Astrocyte (in vitro differentiated cells and primary cell): Measurements from ENCODE around the gene CNTN5. TPM values are rescaled to one million over a fixed set of nuclear protein-coding genes. Genes with fewer than 3 reads are reported as not detected.

ENCODE experiments used
- DNase-seq: peaks from one replicate; pipeline ENCODE4 v3.0.0-alpha.2; 2010; ENCODE audit warnings: low read depth
- FAIRE-seq: peaks from 2 replicates; lab custom pipeline; 2011; peaks lifted over from hg19 to GRCh38; lab: Jason Lieb, UNC
- H2AFZ ChIP-seq: 2 replicates; pipeline ENCODE4 v1.6.0; 2012; ENCODE audit warnings: low read depth, low read length, inconsistent platforms
- H3K27ac ChIP-seq: 2 replicates; pipeline ENCODE4 v1.5.1; 2011; ENCODE audit warnings: low read depth, low read length, inconsistent platforms
- H3K27me3 ChIP-seq: 2 replicates; pipeline ENCODE4 v1.6.0; 2011; ENCODE audit warnings: low read length, inconsistent platforms; ENCODE audit not compliant: insufficient read depth
- H3K36me3 ChIP-seq: 2 replicates; pipeline ENCODE4 v1.5.1; 2011; ENCODE audit warnings: low read length, inconsistent platforms; ENCODE audit not compliant: insufficient read depth
- H3K4me1 ChIP-seq: 2 replicates; pipeline ENCODE4 v1.5.1; 2011; ENCODE audit warnings: low read length, inconsistent platforms; ENCODE audit not compliant: insufficient read depth
- H3K4me2 ChIP-seq: 2 replicates; pipeline ENCODE4 v1.6.0; 2012; ENCODE audit warnings: low read length, inconsistent platforms
- H3K4me3 ChIP-seq: 2 replicates; pipeline ENCODE4 v1.5.1; 2011; ENCODE audit warnings: low read depth, mild to moderate bottlenecking, low read length, inconsistent platforms; ENCODE audit not compliant: insufficient read depth
- H3K79me2 ChIP-seq: 2 replicates; pipeline ENCODE4 v1.6.0; 2012; ENCODE audit warnings: mild to moderate bottlenecking, low read length, inconsistent platforms; ENCODE audit not compliant: insufficient read depth
- H3K9ac ChIP-seq: 2 replicates; pipeline ENCODE4 v1.6.0; 2012; ENCODE audit warnings: mild to moderate bottlenecking, low read length, inconsistent platforms
- H3K9me3 ChIP-seq: 2 replicates; pipeline ENCODE4 v1.5.1; 2012; ENCODE audit warnings: low read depth, mild to moderate bottlenecking, low read length, inconsistent platforms; ENCODE audit not compliant: insufficient read depth
- H4K20me1 ChIP-seq: 2 replicates; pipeline ENCODE4 v1.6.0; 2012; ENCODE audit warnings: low read length, inconsistent platforms; ENCODE audit not compliant: insufficient read depth
- H3K27ac Mint-ChIP-seq: one replicate; pipeline ENCODE4 v1.8.0; 2021; ENCODE audit warnings: mild to moderate bottlenecking, mixed read lengths; ENCODE audit not compliant: unreplicated experiment
- H3K27me3 Mint-ChIP-seq: one replicate; pipeline ENCODE4 v1.8.0; 2021; ENCODE audit warnings: low read depth, mixed read lengths; ENCODE audit not compliant: unreplicated experiment
- H3K36me3 Mint-ChIP-seq: one replicate; pipeline ENCODE4 v1.8.0; 2021; ENCODE audit warnings: low read depth, mixed read lengths; ENCODE audit not compliant: unreplicated experiment
- H3K4me1 Mint-ChIP-seq: one replicate; pipeline ENCODE4 v1.8.0; 2021; ENCODE audit warnings: low read depth, mixed read lengths; ENCODE audit not compliant: unreplicated experiment
- H3K4me3 Mint-ChIP-seq: one replicate; pipeline ENCODE4 v1.8.0; 2021; ENCODE audit warnings: mild to moderate bottlenecking, moderate library complexity, mixed read lengths; ENCODE audit not compliant: unreplicated experiment
- H3K9me3 Mint-ChIP-seq: one replicate; pipeline ENCODE4 v1.8.0; 2021; ENCODE audit warnings: mild to moderate bottlenecking, mixed read lengths; ENCODE audit not compliant: unreplicated experiment
- EZH2 ChIP-seq: IDR thresholded peaks from 2 replicates; pipeline ENCODE4 v1.6.1; 2012; ENCODE audit warnings: mild to moderate bottlenecking, low read length, inconsistent platforms; ENCODE audit not compliant: insufficient read depth
- total RNA-seq: library from RNA; stranded (reverse); gene quantifications from 2 replicates; pipeline ENCODE4 v1.2.1, GENCODE V29; 2021
- TF ChIP-seq, protein P1 (sequence below): IDR thresholded peaks from 2 replicates; pipeline ENCODE4 v1.5.1; 2011; ENCODE audit warnings: low read depth, mild to moderate bottlenecking, inconsistent platforms, low read length, moderate library complexity; ENCODE audit not compliant: insufficient read depth

Gene CNTN5
- total RNA-seq, 1 donor from 2014 or later = 1.1 TPM

DNA sequence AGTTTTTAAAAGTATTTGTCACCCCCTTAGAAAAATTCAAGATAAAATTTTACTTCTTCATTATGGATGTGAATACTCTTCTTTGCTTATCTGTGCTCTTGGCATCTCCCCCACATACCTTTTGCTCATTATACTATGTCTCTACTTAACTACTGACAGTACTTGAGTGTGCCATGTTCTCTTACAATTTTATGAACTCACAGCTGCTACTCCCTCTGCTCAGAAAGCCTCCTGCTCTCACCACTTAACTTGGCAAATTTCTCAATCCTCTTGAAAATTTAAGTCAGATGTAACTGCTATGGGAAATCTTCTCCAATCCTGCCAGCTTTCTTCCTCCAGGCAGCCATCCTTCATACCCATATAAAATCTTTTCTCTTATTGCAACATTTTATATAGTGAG, 163.4 kb downstream of the CNTN5 start:
- TF ChIP-seq, protein P1, sequence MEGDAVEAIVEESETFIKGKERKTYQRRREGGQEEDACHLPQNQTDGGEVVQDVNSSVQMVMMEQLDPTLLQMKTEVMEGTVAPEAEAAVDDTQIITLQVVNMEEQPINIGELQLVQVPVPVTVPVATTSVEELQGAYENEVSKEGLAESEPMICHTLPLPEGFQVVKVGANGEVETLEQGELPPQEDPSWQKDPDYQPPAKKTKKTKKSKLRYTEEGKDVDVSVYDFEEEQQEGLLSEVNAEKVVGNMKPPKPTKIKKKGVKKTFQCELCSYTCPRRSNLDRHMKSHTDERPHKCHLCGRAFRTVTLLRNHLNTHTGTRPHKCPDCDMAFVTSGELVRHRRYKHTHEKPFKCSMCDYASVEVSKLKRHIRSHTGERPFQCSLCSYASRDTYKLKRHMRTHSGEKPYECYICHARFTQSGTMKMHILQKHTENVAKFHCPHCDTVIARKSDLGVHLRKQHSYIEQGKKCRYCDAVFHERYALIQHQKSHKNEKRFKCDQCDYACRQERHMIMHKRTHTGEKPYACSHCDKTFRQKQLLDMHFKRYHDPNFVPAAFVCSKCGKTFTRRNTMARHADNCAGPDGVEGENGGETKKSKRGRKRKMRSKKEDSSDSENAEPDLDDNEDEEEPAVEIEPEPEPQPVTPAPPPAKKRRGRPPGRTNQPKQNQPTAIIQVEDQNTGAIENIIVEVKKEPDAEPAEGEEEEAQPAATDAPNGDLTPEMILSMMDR = no peak
- TF ChIP-seq EZH2 = no peak
- Histone ChIP-seq H3K4me3 (no peak overlapping the region), H3K27ac (no peak overlapping the region), H3K36me3 (no peaks in the 10 kb centered on the region), H3K27me3 (no peaks in the 10 kb centered on the region), H3K9ac (no peak overlapping the region), H3K4me1 (no peaks in the 10 kb centered on the region), H4K20me1 (no peaks in the 10 kb centered on the region), H3K79me2 (no peaks in the 10 kb centered on the region), H3K4me2 (no peak overlapping the region), H2AFZ (no peak overlapping the region), H3K9me3 (no peaks in the 10 kb centered on the region)
- no peaks in the 10 kb centered on the region for H3K36me3 Mint-ChIP-seq
- H3K4me1 Mint-ChIP-seq = no peaks in the 10 kb centered on the region
- no peaks in the 10 kb centered on the region for H3K27me3 Mint-ChIP-seq
- FAIRE-seq = no peak
- no peak for DNase-seq
- no peaks in the 10 kb centered on the region for H3K9me3 Mint-ChIP-seq
- H3K4me3 Mint-ChIP-seq = no peak overlapping the region
- no peak overlapping the region for H3K27ac Mint-ChIP-seq

DNA sequence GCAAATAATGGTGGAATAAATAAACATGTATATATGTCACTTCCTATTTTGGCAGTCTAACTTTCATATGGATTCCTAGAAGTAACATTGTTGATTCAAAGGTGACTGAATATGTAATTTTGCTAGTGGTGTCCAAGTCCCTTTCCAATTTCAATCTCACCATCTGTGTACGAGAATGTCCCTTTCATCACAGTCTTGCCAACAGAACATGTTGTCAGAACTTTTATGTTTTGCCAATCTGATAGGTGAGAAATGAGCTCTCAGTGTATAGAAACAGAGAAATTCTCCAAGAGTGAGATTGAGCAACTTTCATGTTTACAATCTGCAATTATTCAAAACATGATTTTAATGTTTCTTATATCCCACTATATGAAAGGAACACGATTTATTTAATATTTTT, 167.5 kb downstream of the CNTN5 start:
- no peaks in the 10 kb centered on the region for H3K79me2 ChIP-seq
- no peaks in the 10 kb centered on the region for H3K9me3 ChIP-seq
- H3K9ac ChIP-seq = no peak overlapping the region
- H3K9me3 Mint-ChIP-seq = no peaks in the 10 kb centered on the region
- H3K36me3 ChIP-seq = no peaks in the 10 kb centered on the region
- no peaks in the 10 kb centered on the region for H3K4me1 Mint-ChIP-seq
- no peak overlapping the region for H3K27ac ChIP-seq
- TF ChIP-seq, protein P1 = no peak
- TF ChIP-seq EZH2 = no peak
- no peak overlapping the region for H3K4me3 ChIP-seq
- H4K20me1 ChIP-seq = no peaks in the 10 kb centered on the region
- FAIRE-seq = no peak
- H3K27me3 ChIP-seq = no peaks in the 10 kb centered on the region
- H3K4me3 Mint-ChIP-seq = no peak overlapping the region
- no peaks in the 10 kb centered on the region for H3K27me3 Mint-ChIP-seq
- H2AFZ ChIP-seq = no peak overlapping the region
- H3K4me1 ChIP-seq = no peaks in the 10 kb centered on the region
- H3K4me2 ChIP-seq = no peak overlapping the region
- no peaks in the 10 kb centered on the region for H3K36me3 Mint-ChIP-seq
- DNase-seq = no peak
- no peak overlapping the region for H3K27ac Mint-ChIP-seq

DNA sequence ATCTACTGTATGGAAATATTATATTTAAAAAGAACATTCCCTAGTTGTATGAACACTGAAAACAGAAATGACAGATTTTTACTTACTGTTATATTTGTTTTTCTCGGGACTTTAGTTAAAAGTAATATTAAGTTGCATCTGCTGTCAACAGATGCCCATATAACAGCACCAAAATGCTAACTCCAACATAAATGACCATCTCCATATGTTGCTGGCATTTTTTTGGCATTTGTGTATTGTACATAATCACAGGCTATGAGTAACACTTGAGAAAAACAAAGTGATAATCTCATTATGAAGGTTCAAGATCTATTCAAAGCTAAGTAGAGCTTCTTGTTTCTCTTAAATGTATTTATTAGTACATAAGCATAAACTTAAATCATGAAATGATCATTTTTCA, 172.0 kb downstream of the CNTN5 start:
- Histone ChIP-seq H3K9me3 (no peaks in the 10 kb centered on the region), H3K36me3 (no peaks in the 10 kb centered on the region), H3K27ac (no peak overlapping the region), H3K9ac (no peak overlapping the region), H2AFZ (no peak overlapping the region), H3K79me2 (no peaks in the 10 kb centered on the region), H4K20me1 (no peaks in the 10 kb centered on the region), H3K4me1 (no peaks in the 10 kb centered on the region), H3K27me3 (no peaks in the 10 kb centered on the region), H3K4me3 (no peak overlapping the region), H3K4me2 (no peak overlapping the region)
- no peaks in the 10 kb centered on the region for H3K36me3 Mint-ChIP-seq
- no peaks in the 10 kb centered on the region for H3K9me3 Mint-ChIP-seq
- FAIRE-seq (peak; percentile 43), DNase-seq (no peak)
- H3K4me1 Mint-ChIP-seq = no peaks in the 10 kb centered on the region
- H3K4me3 Mint-ChIP-seq = no peak overlapping the region
- no peaks in the 10 kb centered on the region for H3K27me3 Mint-ChIP-seq
- no peak for TF ChIP-seq EZH2
- TF ChIP-seq, protein P1 = no peak
- H3K27ac Mint-ChIP-seq = no peak overlapping the region
